ENCODE measurements around the gene TBX2. TPM values are rescaled to one million over a fixed set of nuclear protein-coding genes. Genes with fewer than 3 reads are reported as not detected.
"Not testable (repeated sequence)": the region's sequence is repeated elsewhere in the genome, so short reads cannot be mapped to it uniquely, and the experiment has no call there.

TBX2 gene
- total RNA-seq, 1 donor from 2014 or later = not detected

- peak; percentile 39 for DNase-seq (ENCODE audit: low spot score)
- Histone ChIP-seq H3F3A (ENCODE audit: low read depth) (no peaks in the 10 kb centered on the region), H3K27me3 (no peaks in the 10 kb centered on the region), H3K4me3 (no peak overlapping the region), H3K9me3 (ENCODE audit: low read depth) (no peaks in the 10 kb centered on the region), H3K9ac (no peak overlapping the region), H2AFZ (replicated peaks) (no peak overlapping the region), H3K4me1 (peaks cover 28% of the 10 kb centered on the region), H3K4me2 (peak overlapping the region; percentile 27), H4K20me1 (ENCODE audit: low read depth) (no peaks in the 10 kb centered on the region), H3K36me3 (no peaks in the 10 kb centered on the region), H3K79me2 (ENCODE audit: low read depth) (no peaks in the 10 kb centered on the region), H3K27ac (peak overlapping the region; percentile 58)
- Mint-ChIP-seq H3K9me3 (no peaks in the 10 kb centered on the region), H3K27me3 (ENCODE audit: insufficient read depth, low read depth) (peaks cover 2% of the 10 kb centered on the region), H3K36me3 (no peaks in the 10 kb centered on the region), H3K27ac (no peak overlapping the region), H3K4me3 (no peak overlapping the region), H3K4me1 (peaks cover 27% of the 10 kb centered on the region)
- TF ChIP-seq EZH2 (IDR thresholded peaks at IDR 0.05) (no peak), EZH2phosphoT487 (IDR thresholded peaks at IDR 0.05) (no peak), CTCF (IDR thresholded peaks at IDR 0.05) (no peak)
Measured at GRCh38 chr17:61352781-61353491, 46.7 kb upstream of the TBX2 start.

GRCh38 chr17:61353615-61354014 lies 46.0 kb upstream of the TBX2 start:
- H3K9ac ChIP-seq = no peak overlapping the region
- TF ChIP-seq EZH2phosphoT487 (IDR thresholded peaks at IDR 0.05) (no peak), EZH2 (IDR thresholded peaks at IDR 0.05) (no peak), CTCF (IDR thresholded peaks at IDR 0.05) (no peak)
- H3K4me3 ChIP-seq = no peak overlapping the region
- no peak for DNase-seq (ENCODE audit: low spot score)
- no peaks in the 10 kb centered on the region for H3K36me3 ChIP-seq
- no peaks in the 10 kb centered on the region for H3K27me3 ChIP-seq
- H3K79me2 ChIP-seq (ENCODE audit: low read depth) = no peaks in the 10 kb centered on the region
- H3K4me3 Mint-ChIP-seq = no peak overlapping the region
- H3F3A ChIP-seq (ENCODE audit: low read depth) = peaks cover under 1% of the 10 kb centered on the region
- H3K27me3 Mint-ChIP-seq (ENCODE audit: insufficient read depth, low read depth) = peaks cover 2% of the 10 kb centered on the region
- H3K4me1 Mint-ChIP-seq = peaks cover 27% of the 10 kb centered on the region
- H3K4me1 ChIP-seq = peaks cover 29% of the 10 kb centered on the region
- H4K20me1 ChIP-seq (ENCODE audit: low read depth) = peaks cover under 1% of the 10 kb centered on the region
- peak overlapping the region; percentile 27 for H3K4me2 ChIP-seq
- peak overlapping the region; percentile 29 for H3K27ac Mint-ChIP-seq
- H3K9me3 Mint-ChIP-seq = no peaks in the 10 kb centered on the region
- no peak overlapping the region for H3K27ac ChIP-seq
- H3K9me3 ChIP-seq (ENCODE audit: low read depth) = no peaks in the 10 kb centered on the region
- H3K36me3 Mint-ChIP-seq = no peaks in the 10 kb centered on the region
- no peak overlapping the region for H2AFZ ChIP-seq (replicated peaks)

DNA sequence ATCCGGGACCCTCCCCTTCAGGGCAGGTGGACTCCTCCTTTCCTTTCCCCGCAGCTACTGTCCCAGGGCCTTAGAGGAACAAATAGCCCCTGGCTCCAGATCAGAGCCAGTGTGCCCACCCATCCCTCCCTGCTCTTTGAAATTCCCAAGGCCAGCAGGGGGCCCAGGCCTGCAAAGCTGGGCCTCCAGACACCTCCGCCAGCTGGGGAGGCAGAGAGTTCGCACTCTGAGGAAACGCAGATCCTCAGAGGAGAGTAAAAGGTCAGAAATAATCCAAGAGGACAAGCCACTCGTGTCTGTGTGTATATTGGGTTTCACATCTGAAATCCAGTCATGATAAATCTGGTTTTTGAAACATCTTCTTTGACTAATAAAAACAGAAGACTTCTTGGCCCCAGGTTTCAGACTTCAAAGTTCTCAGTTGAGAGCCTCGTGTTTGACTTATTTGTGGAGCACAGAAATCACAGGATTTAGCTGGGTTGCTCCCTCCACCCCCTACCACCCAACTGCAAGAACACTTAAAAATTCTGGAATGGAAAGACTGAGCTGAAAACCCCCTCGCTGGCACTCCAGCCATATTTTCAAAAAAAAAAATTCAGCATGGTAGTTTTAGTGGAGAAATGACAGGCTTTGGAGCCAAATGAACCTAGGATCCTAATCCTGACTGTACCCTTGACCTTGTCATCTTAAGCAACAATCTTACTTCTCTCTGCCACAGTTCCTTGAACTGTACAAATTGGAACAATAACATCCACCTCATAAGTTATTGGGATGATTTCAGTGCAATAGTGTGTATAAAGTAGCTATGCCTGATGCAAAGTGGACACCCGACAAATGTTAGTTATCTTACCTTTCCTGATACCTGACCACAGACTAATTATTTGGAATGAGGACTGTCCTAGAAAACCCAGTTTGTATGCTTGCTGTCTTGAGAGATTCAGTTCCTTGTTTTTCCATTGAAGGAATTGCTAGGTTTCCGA lies 44.5 kb upstream of the TBX2 start:
- H2AFZ ChIP-seq (replicated peaks) = no peak overlapping the region
- H3K36me3 ChIP-seq = no peaks in the 10 kb centered on the region
- H3K4me1 ChIP-seq = peaks cover 41% of the 10 kb centered on the region
- Mint-ChIP-seq H3K27ac (no peak overlapping the region), H3K9me3 (no peaks in the 10 kb centered on the region), H3K4me1 (peaks cover 32% of the 10 kb centered on the region), H3K4me3 (no peak overlapping the region), H3K27me3 (ENCODE audit: insufficient read depth, low read depth) (peaks cover under 1% of the 10 kb centered on the region), H3K36me3 (no peaks in the 10 kb centered on the region)
- H3K27ac ChIP-seq = no peak overlapping the region
- peaks cover 12% of the 10 kb centered on the region for H4K20me1 ChIP-seq (ENCODE audit: low read depth)
- no peak overlapping the region for H3K9ac ChIP-seq
- no peak overlapping the region for H3K4me2 ChIP-seq
- H3F3A ChIP-seq (ENCODE audit: low read depth) = peaks cover 12% of the 10 kb centered on the region
- H3K27me3 ChIP-seq = no peaks in the 10 kb centered on the region
- no peak for TF ChIP-seq CTCF (IDR thresholded peaks at IDR 0.05)
- TF ChIP-seq EZH2 (IDR thresholded peaks at IDR 0.05) = no peak
- no peak for TF ChIP-seq EZH2phosphoT487 (IDR thresholded peaks at IDR 0.05)
- DNase-seq (ENCODE audit: low spot score) = peak; percentile 43
- H3K4me3 ChIP-seq = no peak overlapping the region
- no peaks in the 10 kb centered on the region for H3K79me2 ChIP-seq (ENCODE audit: low read depth)
- no peaks in the 10 kb centered on the region for H3K9me3 ChIP-seq (ENCODE audit: low read depth)

GRCh38 chr17:61357061-61357460 lies 42.6 kb upstream of the TBX2 start:
- not testable (repeated sequence) for H3K36me3 ChIP-seq; H3K9me3 ChIP-seq (ENCODE audit: low read depth); DNase-seq (ENCODE audit: low spot score); H3K27ac ChIP-seq; H3K9ac ChIP-seq; H3K4me2 ChIP-seq; H3K36me3 Mint-ChIP-seq; H3K27me3 ChIP-seq; H3K27ac Mint-ChIP-seq; H3K79me2 ChIP-seq (ENCODE audit: low read depth); H3K9me3 Mint-ChIP-seq; H3K27me3 Mint-ChIP-seq (ENCODE audit: insufficient read depth, low read depth); H3K4me3 Mint-ChIP-seq; H3K4me3 ChIP-seq; H2AFZ ChIP-seq (replicated peaks)
- Histone ChIP-seq H4K20me1 (ENCODE audit: low read depth) (peaks cover 12% of the 10 kb centered on the region), H3F3A (ENCODE audit: low read depth) (peaks cover 12% of the 10 kb centered on the region), H3K4me1 (peaks cover 38% of the 10 kb centered on the region)
- H3K4me1 Mint-ChIP-seq = peaks cover 29% of the 10 kb centered on the region

DNA sequence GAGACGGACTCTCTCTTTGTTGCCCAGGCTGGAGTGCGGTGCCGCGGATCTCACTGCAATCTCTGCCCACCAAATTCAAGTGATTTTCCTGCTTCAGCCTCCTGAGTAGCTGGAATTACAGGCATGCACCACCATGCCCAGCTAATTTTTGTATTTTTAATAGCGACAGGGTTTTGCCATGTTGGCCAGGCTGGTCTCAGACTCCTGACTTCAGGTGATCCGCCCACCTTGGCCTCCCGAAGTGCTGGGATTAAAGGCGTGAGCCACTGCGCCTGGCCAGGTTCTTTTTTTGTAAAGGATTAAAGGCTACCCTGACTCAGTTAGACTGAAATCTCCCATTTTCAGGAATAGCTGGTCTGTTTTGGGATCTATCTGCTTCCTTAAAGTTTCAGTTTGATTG lies 40.1 kb upstream of the TBX2 start:
- H3K36me3 ChIP-seq; H3K4me3 Mint-ChIP-seq; H3K27ac ChIP-seq; H3K9me3 ChIP-seq (ENCODE audit: low read depth); H3K27ac Mint-ChIP-seq; H2AFZ ChIP-seq (replicated peaks); H3K79me2 ChIP-seq (ENCODE audit: low read depth); H3K27me3 ChIP-seq; H3K36me3 Mint-ChIP-seq; H3K9ac ChIP-seq; H3K27me3 Mint-ChIP-seq (ENCODE audit: insufficient read depth, low read depth); H3K4me3 ChIP-seq; H3K9me3 Mint-ChIP-seq; DNase-seq (ENCODE audit: low spot score): not testable (repeated sequence)
- peaks cover 12% of the 10 kb centered on the region for H3F3A ChIP-seq (ENCODE audit: low read depth)
- peaks cover 19% of the 10 kb centered on the region for H3K4me1 ChIP-seq
- H4K20me1 ChIP-seq (ENCODE audit: low read depth) = peaks cover 12% of the 10 kb centered on the region
- peaks cover 13% of the 10 kb centered on the region for H3K4me1 Mint-ChIP-seq
- H3K4me2 ChIP-seq = peak overlapping the region; percentile 42
